Liver (tissue), 9 donors: Measurements from ENCODE around the gene AVL9. TPM values are rescaled to one million over a fixed set of nuclear protein-coding genes. Genes with fewer than 3 reads are reported as not detected.

Source experiments
- DNase-seq: peaks from one replicate; pipeline ENCODE4 v3.0.0-alpha.2; 2017; ENCODE audit warnings: low spot score
- H3K27ac ChIP-seq, 2 donors: one replicate each; pipeline ENCODE4 v1.7.0; 2013; ENCODE audit warnings: inconsistent platforms in 2 of 2, low read length in 2 of 2, control low read depth in 1 of 2, low read depth in 1 of 2, mild to moderate bottlenecking in 1 of 2
- H3K27me3 ChIP-seq, 4 donors: one replicate each; pipeline versions ENCODE4 v1.6.1 to v1.7.0; 2013; ENCODE audit warnings: low read length in 3 of 4, inconsistent platforms in 1 of 4, mild to moderate bottlenecking in 1 of 4, moderate library complexity in 1 of 4; ENCODE audit not compliant: control insufficient read depth in 4 of 4, insufficient read depth in 4 of 4
- H3K36me3 ChIP-seq, 4 donors: one replicate each; pipeline versions ENCODE4 v1.6.1 to v1.7.0; 2013; ENCODE audit warnings: low read length in 3 of 4, mild to moderate bottlenecking in 3 of 4, low read depth in 1 of 4, moderate library complexity in 1 of 4; ENCODE audit not compliant: control insufficient read depth in 4 of 4, insufficient read depth in 3 of 4
- H3K4me1 ChIP-seq, 4 donors: one replicate each; pipeline versions ENCODE4 v1.6.1 to v1.7.0; 2013; ENCODE audit warnings: low read length in 3 of 4, mild to moderate bottlenecking in 3 of 4, moderate library complexity in 1 of 4; ENCODE audit not compliant: control insufficient read depth in 4 of 4, insufficient read depth in 4 of 4
- H3K4me3 ChIP-seq, 3 donors: one replicate each; pipeline versions ENCODE4 v1.6.1 to v1.7.0; 2013; ENCODE audit warnings: low read length in 3 of 3, control low read depth in 1 of 3, low read depth in 1 of 3, mild to moderate bottlenecking in 1 of 3
- H3K9ac ChIP-seq, 2 donors: one replicate each; pipeline ENCODE4 v1.7.0; 2013; ENCODE audit warnings: low read length in 2 of 2, mild to moderate bottlenecking in 2 of 2, moderate library complexity in 2 of 2, control low read depth in 1 of 2, low read depth in 1 of 2
- H3K9me3 ChIP-seq, 4 donors: one replicate each; pipeline versions ENCODE4 v1.6.1 to v1.7.0; 2013; ENCODE audit warnings: low read length in 3 of 4; ENCODE audit not compliant: control insufficient read depth in 4 of 4
- EGR1 ChIP-seq, 2 donors: IDR thresholded peaks; 2 replicates each; pipeline ENCODE4 v1.6.1; 2016 to 2018; ENCODE audit warnings: antibody characterized with exemption in 2 of 2, low read depth in 2 of 2
- FOXA1 ChIP-seq: IDR thresholded peaks from 2 replicates; pipeline ENCODE4 v1.6.1; 2016; ENCODE audit warnings: antibody characterized with exemption
- GABPA ChIP-seq, 2 donors: IDR thresholded peaks in 1 of 2; conservative IDR thresholded peaks in 1 of 2; 2 replicates each; pipeline ENCODE4 v1.6.1; 2016; ENCODE audit warnings: antibody characterized with exemption in 2 of 2, mild to moderate bottlenecking in 1 of 2, moderate library complexity in 1 of 2
- HNF4A ChIP-seq, 2 donors: conservative IDR thresholded peaks; 2 replicates each; pipeline ENCODE4 v1.6.1; 2016; ENCODE audit warnings: antibody characterized with exemption in 2 of 2, mild to moderate bottlenecking in 2 of 2
- RAD21 ChIP-seq, 2 donors: IDR thresholded peaks; 2 replicates each; pipeline ENCODE4 v1.6.1; 2016; ENCODE audit warnings: antibody characterized with exemption in 2 of 2, mild to moderate bottlenecking in 2 of 2
- REST ChIP-seq: IDR thresholded peaks from 2 replicates; pipeline ENCODE4 v1.6.1; 2016; ENCODE audit warnings: antibody characterized with exemption, mild to moderate bottlenecking
- SP1 ChIP-seq: IDR thresholded peaks from 2 replicates; pipeline ENCODE4 v1.6.1; 2018; ENCODE audit warnings: antibody characterized with exemption, mild to moderate bottlenecking
- TAF1 ChIP-seq: conservative IDR thresholded peaks from 2 replicates; pipeline ENCODE4 v1.6.1; 2016; ENCODE audit warnings: antibody characterized with exemption, mild to moderate bottlenecking
- YY1 ChIP-seq: IDR thresholded peaks from 2 replicates; pipeline ENCODE4 v1.6.1; 2016; ENCODE audit warnings: antibody characterized with exemption, mild to moderate bottlenecking
- WGBS: extraction: QIAGEN DNeasy Blood & Tissue Kit; methylation state at CpG from one replicate; pipeline ENCODE4 v1.1.7; 2013; 5-methylcytosine and 5-hydroxymethylcytosine counted together
- polyA plus RNA-seq, 2 donors: library from polyadenylated mRNA; stranded (reverse) in 1 of 2; unstranded in 1 of 2; fragments of 200-250 nt in 1 of 2; fragments of >200 nt in 1 of 2; fragmentation: Nextera tagmentation in 1 of 2; extraction: Ambion mirVana in 1 of 2; gene quantifications; one replicate each; pipeline versions ENCODE4 v1.2.1 to v1.2.3, GENCODE V29; 2013 to 2015
- total RNA-seq, 2 donors: library from RNA; depleted of rRNA; stranded (reverse); fragments of >200 nt; gene quantifications; one replicate each; pipeline ENCODE4 v1.2.3, GENCODE V29; 2014
- TF ChIP-seq, protein P1 (sequence below): IDR thresholded peaks from 2 replicates; pipeline ENCODE4 v1.6.1; 2016; ENCODE audit warnings: antibody characterized with exemption
- donor health status: healthy.
- donor health status: healthy.
- donor health status: healthy.
- donor health status: healthy.
- donor health status: healthy.

AVL9 gene
- total RNA-seq (10 to 100 TPM; 16.1 to 18.5 TPM), polyA plus RNA-seq (1 to 10 TPM; 5.5 to 7.1 TPM)

GRCh38 chr7:32495298-32496051 is at the start of gene AVL9:
Gene AVL9, plus strand, starts transcription at chr7:32495489. Its CDS starts 221 bp downstream, at chr7:32495710.
- Histone ChIP-seq H3K4me1 (peaks cover 0 to 18% (median 11%) of the 10 kb centered on the region in 4 donors), H3K4me3 (peak within 1 kb of the TSS; percentile 85 to 98 (median 89)), H3K27me3 (no peaks in the 10 kb centered on the region), H3K9me3 (no peaks in the 10 kb centered on the region), H3K27ac (peak within 1 kb of the TSS; percentile 84 to 95), H3K9ac (peak within 1 kb of the TSS; percentile 81 to 95), H3K36me3 (no peaks in the 10 kb centered on the region)
- WGBS = under 1% methylated on average over 67 of the region's 67 CpGs
- DNase-seq = peak; percentile 96
- TF ChIP-seq RAD21 (IDR thresholded peaks at IDR 0.05) (no peak), TAF1 (no peak), EGR1 (IDR thresholded peaks at IDR 0.05; ENCODE audit: low read depth in 2 of 2) (no peak), GABPA (IDR thresholded peaks at IDR 0.05 in 1 of 2, conservative IDR thresholded peaks at IDR 0.05 in 1 of 2) (peak in 1 of 2 donors; percentile 87), YY1 (peak; percentile 15), REST (peak; percentile 51), SP1 (peak; percentile 48), FOXA1 (peak; percentile 70)
- TF ChIP-seq, protein P1, sequence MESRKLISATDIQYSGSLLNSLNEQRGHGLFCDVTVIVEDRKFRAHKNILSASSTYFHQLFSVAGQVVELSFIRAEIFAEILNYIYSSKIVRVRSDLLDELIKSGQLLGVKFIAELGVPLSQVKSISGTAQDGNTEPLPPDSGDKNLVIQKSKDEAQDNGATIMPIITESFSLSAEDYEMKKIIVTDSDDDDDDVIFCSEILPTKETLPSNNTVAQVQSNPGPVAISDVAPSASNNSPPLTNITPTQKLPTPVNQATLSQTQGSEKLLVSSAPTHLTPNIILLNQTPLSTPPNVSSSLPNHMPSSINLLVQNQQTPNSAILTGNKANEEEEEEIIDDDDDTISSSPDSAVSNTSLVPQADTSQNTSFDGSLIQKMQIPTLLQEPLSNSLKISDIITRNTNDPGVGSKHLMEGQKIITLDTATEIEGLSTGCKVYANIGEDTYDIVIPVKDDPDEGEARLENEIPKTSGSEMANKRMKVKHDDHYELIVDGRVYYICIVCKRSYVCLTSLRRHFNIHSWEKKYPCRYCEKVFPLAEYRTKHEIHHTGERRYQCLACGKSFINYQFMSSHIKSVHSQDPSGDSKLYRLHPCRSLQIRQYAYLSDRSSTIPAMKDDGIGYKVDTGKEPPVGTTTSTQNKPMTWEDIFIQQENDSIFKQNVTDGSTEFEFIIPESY = no peak

- peaks cover 0 to 7% (median 2%) of the 10 kb centered on the region in 4 donors for H3K9me3 ChIP-seq
- 70% methylated on average over 2 of the region's 2 CpGs for WGBS
Observed at GRCh38 chr7:32447218-32447617, 48.1 kb upstream of the AVL9 start.

More at GRCh38 chr7:32447218-32447617, 48.1 kb upstream of the AVL9 start:
- TF ChIP-seq, protein P1 = no peak
- TF ChIP-seq REST = no peak
- no peak for TF ChIP-seq HNF4A (conservative IDR thresholded peaks at IDR 0.05)
- TF ChIP-seq EGR1 (IDR thresholded peaks at IDR 0.05; ENCODE audit: low read depth in 2 of 2) = no peak
- no peak for TF ChIP-seq RAD21 (IDR thresholded peaks at IDR 0.05)
- H3K9ac ChIP-seq = no peak overlapping the region
- DNase-seq = no peak
- no peak overlapping the region for H3K4me3 ChIP-seq
- H3K27me3 ChIP-seq = no peaks in the 10 kb centered on the region
- H3K27ac ChIP-seq = no peak overlapping the region
- no peaks in the 10 kb centered on the region for H3K4me1 ChIP-seq
- no peaks in the 10 kb centered on the region for H3K36me3 ChIP-seq
